HG03439 (cell line): Measurements from ENCODE around the gene FBLN5.
"Not testable (repeated sequence)": the region's sequence is repeated elsewhere in the genome, so short reads cannot be mapped to it uniquely, and the experiment has no call there.

Experiments used
- ATAC-seq: cut with Tn5 transposase; IDR thresholded peaks from one replicate; pipeline ENCODE4 v1.9.1; 2021; ENCODE audit warnings: mild to moderate bottlenecking, moderate library complexity; ENCODE audit not compliant: unreplicated experiment

FBLN5 gene

DNA sequence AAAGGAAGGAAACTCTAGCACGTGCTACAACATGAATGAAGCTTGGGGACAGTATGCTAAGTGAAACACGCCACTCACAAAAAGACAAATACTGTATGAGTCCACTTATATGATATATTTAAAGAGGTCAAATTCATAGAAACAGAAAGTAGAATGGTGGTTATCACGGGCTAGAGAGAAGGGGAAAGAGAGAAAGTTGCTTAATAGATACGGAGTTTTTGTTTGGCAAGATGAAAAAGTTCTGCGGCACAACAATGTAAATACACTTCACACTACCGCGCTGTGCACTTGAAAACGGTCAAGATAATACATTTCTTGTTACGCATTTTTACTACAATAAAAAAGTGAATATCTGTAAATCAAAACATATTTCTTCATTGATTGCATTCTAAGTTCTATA lies 37.3 kb downstream of the FBLN5 start:
- ATAC-seq = no peak

DNA sequence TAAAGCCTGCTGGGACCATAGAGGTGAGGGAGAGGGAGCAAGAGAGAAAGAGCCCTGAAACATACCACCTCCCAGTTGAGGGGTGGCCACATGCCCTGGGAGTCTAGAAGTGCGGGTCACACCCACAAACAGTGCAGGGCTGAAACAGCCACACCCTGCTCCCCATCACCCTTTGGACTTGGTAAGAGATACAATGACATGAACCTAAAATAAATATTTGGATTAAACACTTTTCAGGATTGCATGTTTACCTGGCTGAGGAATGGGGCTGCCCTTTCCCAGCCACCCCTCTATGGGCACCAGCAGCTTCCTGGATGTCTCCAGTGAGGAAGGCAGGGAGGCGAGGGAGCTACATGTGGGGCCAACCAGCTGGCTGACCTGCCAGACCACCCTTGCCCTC lies 41.1 kb downstream of the FBLN5 start:
- ATAC-seq = no peak

DNA sequence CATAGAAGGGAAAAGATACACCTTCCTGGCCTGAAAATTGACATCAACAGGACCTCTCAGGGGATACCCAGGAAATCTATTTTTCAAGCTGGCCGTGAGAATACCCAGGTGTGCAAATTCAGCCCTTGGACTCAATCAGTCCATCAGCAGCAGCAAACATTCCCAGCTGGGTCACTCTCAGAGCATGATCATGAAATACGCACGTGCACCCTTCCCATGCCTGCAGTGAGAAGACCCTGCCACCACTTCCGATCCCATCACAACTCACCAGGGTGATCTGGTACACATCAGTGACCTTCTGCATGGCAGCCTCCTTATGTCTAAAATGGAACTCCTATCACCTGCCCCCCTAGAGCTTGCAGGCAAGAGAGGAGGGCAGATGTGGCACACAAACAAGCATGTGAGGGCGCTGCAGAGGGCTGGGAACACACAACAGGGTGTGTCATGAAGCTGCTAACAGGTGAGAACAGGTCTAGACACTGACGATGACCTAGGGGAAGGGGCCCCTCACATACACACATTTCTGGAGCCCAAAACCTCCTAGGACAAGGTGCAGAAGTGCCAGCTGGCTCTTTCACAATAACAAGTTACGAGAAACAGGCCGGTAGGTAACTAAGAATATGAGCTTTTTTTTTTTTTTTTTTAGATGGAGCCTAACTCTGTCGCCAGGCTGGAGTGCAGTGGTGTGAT lies 42.4 kb downstream of the FBLN5 start:
- no peak for ATAC-seq

DNA sequence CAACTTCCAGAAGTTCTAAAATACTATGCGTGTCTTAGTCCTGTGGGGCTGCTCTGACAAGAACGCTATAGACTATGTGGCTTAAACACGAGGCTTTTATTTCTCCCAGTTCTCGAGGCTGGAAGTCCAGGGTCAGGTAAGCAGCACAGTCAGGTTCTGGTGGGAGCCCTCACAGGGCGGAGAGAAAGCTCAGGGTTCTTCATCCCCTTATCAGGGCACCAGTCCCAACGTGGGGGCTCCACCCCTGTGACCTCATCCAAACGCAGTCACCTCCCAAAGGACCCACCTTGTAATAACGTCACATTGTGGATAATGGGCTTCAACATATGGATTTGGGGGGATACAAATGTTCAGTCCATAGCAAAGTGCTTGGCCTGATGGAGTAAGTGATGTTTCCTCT lies 43.0 kb downstream of the FBLN5 start:
- no peak for ATAC-seq

DNA sequence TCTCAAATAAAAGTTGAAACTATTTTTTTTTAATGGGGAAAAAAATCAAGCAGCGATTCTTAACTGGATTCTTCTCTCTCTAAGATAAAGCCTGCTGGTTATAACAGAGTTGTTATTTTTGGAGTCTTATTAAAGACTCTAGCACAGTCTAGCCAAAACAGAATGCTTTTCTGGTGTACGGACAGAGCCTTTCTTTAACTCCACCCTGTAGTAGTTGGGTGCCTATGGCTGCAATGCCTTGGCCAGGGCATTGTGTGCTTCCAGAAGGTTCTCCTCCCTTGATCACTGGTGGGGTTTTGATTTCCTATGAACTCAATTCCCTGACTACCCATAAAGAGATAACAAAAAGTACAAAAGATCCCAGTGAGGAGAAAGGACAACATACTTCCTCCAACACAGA lies 44.4 kb downstream of the FBLN5 start:
- no peak for ATAC-seq

DNA sequence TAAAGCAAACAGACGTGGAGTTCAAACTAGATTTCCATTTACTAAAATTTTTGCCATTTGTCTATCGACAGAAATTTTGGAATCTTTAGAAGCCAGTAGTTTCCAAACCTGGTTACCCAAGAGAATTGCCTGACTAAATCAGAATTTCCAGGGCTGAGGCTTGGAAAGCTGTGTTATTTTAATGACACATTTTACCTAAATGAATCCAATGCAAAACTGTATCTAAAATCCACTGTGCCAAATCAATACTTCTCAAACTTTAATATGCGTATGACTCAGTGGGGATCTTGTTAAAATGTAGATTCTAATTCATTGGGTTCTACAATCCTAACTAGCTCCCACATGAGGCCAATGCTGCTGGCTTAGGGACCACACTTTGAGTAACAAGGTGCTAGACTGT lies 45.2 kb downstream of the FBLN5 start:
- ATAC-seq = no peak

DNA sequence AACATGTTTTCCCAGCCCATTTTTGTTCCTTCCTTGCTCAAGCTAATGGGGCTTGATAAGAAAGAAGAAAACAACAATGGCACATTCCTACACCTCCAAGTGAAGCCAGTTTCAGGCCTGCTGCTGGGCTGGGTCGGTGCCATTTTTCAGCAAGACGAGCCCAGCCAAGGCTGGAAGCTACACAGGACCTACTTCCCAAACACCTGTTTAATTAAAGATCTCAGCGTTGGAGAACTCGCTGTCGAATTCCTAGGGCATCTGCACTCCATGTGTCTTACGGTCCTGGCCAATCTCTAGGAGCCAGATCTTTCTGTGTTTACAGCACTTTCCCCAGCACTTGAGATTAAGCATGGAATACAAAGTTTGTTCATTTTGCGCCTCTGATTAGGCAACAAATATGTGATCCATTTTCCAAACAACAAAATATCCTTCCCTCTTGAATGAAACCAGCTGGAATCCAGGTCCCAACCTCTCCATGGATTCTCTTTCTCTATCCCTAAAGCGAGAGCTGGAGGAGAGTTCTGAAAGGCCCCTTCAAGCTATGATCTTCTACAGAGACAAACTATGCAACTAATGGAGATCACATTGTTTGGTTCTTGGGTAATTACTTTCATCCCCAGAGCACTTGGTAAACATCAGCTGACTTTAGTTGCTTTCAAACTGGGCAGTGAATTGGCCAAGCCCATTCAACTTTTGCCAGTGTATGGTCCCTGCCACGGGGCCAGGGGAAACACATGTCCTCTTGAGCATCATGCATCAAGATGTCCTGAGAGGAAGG lies 45.9 kb downstream of the FBLN5 start:
- no peak for ATAC-seq

DNA sequence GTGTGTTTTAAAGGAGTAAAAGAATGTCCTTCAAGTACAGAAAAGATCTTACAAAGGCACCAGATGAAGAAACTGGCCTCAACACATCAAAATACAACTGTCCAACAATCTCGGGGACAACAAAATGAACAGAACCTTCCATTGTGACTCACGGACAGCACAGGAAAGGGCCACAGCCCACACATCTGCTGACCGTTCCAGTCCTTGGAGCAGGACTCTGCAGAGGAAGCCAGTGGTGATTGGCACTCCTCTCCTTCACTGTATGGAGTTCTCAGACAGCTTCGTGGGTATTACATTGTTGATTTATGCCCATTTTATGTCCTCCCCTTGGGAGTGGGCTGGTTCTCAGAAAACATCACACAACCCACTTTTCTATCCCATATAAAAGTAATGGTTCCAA lies 47.7 kb downstream of the FBLN5 start:
- ATAC-seq = no peak

DNA sequence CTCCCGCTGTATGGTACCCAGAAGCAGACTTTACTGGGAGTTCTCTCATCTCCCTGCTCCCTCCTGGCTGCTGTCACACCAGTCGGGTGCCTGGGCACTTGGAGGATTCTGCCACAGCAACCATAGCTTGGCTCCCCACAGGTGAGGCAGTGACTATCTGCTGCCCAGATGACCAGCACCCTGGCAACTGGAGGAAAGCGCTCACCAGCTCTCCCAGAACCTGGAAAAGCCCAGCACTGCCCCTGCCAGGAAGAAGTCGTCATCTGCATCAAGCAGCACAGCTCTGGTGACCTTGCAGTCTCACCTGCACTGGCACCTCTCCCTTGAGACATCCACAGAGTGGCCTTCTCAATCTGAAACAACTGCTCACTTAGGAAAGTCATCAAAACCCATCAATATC lies 48.3 kb downstream of the FBLN5 start:
- no peak for ATAC-seq

DNA sequence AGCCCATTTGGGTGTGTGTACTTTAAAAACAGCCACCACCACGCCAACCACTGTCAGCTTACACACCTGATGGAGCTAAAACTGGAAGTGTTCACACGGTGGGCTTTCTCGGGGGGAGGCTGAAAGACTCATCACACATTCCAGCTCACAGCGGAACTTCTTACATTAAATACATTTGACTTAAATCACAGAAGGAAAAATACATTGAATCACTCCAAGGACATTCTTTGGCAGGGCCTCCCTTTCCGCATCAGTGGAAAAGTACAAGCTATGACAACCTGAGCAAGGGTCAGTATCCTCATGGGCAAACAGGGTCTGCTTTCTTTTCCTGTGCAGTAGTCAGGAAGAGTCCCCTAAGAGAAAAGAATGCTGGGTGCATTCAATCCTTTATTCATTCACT lies 49.1 kb downstream of the FBLN5 start:
- ATAC-seq = no peak

DNA sequence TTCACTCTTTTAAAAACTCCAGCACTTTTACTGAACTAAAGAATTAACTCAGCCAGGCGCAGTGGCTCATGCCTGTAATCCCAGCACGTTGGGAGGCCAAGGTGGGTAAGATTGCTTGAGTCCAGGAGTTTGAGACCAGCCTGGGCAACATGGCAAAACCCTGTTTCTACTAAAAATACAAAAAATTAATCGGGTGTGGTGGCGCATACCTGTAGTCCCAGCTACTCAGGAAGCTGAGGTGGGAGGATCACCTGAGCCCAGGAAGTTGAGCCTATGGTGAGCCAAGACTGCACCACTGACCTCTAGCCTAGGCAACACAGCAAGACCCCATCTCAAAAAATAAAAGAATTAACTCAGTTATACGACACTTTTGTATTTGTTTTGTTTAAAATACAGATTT lies 49.8 kb downstream of the FBLN5 start:
- ATAC-seq = not testable (repeated sequence)

DNA sequence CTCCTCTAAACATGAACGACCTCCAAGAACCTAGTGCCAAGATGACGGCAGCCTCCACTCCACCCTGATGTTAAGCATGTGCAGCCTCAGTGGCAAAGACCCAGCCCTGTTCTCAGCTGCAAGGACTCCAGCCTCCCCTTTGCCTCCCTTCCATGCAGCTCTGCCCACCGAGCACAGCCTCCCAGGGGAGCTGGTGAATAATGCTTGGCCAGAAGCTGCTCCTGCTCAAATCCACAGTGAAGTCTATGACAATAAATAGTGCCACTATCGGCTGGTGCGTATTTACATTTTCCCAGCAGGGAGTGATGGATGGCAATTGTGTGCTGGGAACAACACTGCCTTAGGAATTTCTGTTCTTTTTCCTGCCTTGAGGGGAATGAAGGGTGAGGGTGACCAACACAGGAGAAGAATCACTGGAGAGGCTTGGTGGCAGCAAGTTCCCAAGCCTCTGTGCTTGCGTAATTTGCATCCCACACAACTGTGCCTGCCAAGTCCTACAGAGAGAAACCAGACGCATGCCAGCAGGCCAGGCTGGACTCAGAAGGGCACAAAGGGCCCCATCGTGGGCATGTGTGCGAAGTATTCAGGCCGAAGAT lies 50.3 kb downstream of the FBLN5 start:
- ATAC-seq = no peak

DNA sequence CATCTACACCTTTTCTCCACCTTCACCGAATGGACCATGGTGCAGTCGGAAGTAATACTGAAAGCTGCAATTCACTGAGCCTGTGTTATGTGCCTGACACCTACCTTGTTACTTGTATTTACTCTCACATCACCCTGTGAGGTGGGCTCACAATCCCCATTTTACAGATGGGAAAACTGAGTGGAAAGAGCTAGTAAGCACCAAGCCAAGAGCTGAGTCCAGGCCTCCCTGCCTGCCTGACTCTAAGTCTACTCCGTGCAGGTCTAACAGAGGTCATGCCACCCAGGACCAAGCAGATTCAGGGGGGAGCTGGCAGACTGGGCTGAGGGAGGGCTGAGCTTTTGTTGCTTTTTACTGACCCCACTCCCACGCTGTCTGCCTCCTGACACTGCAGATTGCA lies 51.1 kb downstream of the FBLN5 start:
- no peak for ATAC-seq

DNA sequence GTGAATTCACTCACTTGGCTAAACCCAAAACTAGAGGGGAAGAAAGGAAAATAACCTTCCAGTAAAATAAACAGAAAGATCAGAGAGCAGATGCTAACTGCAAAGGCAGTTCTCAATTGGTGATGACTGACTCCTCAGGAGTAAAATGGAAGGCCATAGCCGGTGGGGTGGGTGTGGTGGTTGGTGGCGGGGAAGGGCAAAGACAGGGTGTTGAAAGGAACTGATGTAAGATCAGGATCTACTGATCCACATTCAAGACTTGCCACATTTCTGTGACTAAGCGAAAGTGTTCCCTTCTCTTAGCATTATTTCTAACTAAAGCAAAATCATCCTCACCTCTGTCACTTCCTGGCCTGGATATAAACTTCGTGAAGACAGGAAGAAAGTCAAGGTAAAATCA lies 53.8 kb downstream of the FBLN5 start:
- ATAC-seq = no peak

DNA sequence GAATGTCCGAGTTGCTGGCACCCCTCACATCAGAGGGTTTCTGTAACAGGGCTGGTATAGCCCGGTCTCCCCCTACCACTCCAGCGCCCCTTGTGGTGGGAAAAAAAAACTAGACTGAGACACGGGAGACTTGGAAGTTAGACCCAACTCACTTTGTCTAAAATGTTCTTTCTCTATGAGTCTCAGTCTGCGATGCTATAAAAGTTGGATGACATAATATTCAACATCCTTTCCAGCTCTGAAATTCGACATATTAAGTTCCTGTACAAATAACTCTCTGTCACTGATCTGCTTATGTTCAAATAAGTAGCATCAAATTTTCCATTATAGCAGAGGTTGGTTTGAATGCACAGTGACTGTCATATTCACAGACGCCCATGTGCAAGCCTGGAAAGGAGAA lies 54.5 kb downstream of the FBLN5 start:
- no peak for ATAC-seq

DNA sequence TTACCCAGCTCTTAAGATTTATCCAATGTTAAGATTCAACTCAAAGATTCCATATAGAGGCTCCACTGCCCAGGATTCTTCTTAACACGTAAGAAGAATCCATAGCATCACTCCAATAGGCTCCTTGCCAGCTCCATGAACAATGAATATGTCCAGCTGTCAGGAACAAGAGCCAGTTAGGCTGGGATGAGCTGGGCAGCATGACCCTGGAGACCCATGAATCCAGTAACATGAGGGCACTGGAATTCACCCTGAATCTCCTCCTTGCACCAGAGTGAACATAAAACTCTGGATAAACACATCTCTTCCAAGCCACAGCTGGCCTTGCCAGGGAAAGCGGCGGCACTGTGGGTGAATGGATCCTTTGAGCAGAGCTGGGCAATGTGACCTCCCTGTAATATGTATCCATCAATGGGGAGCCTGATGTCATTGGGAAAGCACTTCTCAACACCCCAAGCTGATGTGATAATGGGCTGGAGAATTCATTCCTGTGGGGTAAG lies 55.7 kb downstream of the FBLN5 start:
- ATAC-seq = no peak

DNA sequence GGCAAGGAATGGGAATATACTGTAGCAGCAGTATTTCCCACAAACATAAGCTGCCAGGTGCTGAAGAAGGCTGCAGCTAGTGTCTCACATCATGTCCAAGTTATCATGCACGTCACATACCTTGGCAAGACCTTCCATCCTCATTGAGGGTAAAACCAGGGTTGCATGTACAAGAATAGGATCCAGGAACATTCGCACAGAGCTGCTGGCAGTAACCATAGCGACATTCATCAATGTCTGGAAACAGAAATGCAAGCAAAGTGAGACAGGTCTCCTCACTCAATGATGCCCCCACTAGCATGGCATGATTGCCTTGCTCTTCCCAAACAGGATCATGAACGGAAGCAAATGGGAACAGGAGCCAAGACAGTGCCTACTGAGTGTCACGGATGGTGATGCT lies 56.4 kb downstream of the FBLN5 start:
- ATAC-seq = no peak

DNA sequence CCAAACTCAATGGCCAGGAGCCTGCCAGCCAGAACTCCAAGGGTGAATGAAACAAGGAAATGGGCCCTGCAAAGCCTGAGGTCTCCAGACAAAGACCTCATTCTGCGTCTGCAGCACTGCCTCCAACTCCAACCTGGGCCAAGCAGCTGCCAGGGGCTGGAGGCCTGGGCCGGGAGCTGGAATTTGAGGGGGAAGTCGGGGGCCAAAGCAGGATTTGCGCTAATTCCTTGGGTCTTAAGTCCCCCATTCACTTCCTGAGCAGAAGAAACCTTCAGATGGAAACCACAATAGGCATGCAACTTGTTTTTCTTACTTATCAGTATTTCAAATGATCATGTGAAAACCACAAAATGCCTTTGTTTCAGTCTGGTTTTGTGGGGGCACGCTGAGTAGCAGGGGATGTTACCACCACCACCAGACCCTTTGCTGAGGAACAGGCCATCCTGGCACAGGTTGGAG lies 57.2 kb downstream of the FBLN5 start:
- ATAC-seq = no peak

DNA sequence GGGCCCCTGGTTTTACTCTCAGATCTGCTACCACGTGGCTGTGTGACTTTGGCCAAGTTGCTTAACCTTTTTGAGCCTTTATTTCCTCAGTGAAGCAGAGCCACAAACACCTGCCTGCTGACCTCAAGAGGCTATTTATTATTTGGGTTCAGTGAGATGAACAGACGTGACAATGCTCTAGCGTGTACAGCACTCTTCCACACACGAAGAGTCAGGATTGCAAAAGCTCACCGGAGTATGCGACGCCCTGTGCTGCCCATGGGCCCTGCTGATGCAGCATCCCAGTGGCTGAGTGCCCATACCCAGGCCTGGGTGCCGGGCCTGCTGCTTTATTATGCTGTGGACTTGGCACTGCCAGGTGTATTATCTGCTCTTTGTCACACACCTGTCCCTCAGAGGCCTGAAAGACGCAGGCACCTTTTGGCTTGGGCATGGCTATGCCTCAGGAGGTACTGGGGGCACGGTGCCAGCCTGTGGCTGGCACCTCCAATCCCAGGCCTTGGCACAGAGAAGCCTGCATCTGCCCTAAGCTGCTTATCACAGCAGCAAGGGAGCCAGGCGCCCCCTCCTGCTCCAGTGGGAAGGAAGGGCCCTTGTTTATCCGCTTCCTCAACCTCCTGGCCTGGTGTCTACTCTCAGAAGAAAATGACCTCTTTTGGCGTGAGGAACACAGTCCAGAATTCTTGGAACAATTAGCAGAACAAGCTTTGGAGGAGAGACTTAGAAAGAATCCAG lies 57.9 kb downstream of the FBLN5 start:
- ATAC-seq = no peak

DNA sequence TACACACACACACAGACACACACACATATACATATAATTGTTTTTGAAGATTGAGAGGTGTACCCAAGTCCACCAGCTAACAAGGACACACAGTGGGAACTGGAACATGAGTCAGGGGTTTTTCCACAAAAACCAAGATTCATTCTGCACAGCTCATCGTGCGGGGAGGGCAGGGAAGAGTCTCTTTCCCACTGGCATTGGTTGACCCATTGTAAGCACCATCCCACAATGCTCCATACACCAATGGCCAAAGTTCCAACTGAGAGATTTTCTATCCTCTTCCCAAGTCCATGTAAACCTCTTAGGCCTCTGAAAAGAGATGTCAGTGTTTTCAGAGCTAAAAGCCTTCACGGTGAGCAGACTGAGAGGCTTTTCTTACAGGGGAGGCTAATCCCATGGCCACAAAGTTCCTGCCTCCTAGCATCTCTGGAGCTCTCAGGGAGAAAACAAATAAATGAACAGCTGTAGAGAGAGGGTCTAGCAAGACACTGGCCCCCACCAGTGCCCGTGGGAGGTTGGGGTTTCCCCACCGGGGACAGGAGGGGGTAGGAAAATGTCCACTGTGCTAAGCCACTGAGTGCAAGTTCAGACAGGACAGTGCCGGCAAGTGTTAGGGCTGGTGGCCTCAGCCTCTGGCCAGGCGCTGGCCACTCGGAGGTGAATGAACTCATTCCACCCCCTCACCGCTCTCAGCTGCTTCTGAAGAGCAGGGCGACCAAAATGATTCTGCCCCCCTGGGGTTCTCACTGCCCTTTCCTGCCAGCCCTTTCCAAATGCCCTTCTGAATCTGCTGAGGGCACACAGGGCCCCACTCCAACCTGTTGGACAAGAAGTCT lies 58.6 kb downstream of the FBLN5 start:
- no peak for ATAC-seq
